CD14-positive monocyte (primary cell): Measurements from ENCODE around the gene PRMT2. TPM values are rescaled to one million over a fixed set of nuclear protein-coding genes. Genes with fewer than 3 reads are reported as not detected.
"Not testable (repeated sequence)": the region's sequence is repeated elsewhere in the genome, so short reads cannot be mapped to it uniquely, and the experiment has no call there.

ENCODE experiments used
- DNase-seq, 3 donors: peaks; one replicate each; pipeline ENCODE4 v3.0.0-alpha.2; 2011 to 2022
- H2AFZ ChIP-seq: 2 replicates; pipeline ENCODE4 v1.6.0; 2012; ENCODE audit warnings: mild to moderate bottlenecking, low read depth, low read length, inconsistent platforms; ENCODE audit not compliant: insufficient read depth, poor library complexity, severe bottlenecking
- H3K27ac ChIP-seq, 2 donors: 1 replicate in 1 of 2; 2 replicates in 1 of 2; pipeline ENCODE4 v1.5.1; 2012 to 2013; ENCODE audit warnings: low read length in 2 of 2, control low read depth in 1 of 2, inconsistent platforms in 1 of 2, low read depth in 1 of 2, mild to moderate bottlenecking in 1 of 2
- H3K27me3 ChIP-seq, 2 donors: one replicate each; pipeline versions ENCODE4 v1.6.0 to v1.6.1; 2011 to 2013; ENCODE audit warnings: low read length in 2 of 2; ENCODE audit not compliant: control insufficient read depth in 2 of 2, insufficient read depth in 2 of 2
- H3K36me3 ChIP-seq, 2 donors: replicated peaks in 1 of 2; 1 replicate in 1 of 2; 2 replicates in 1 of 2; pipeline versions ENCODE4 v1.5.1 to v1.6.1; 2012 to 2013; ENCODE audit warnings: low read length in 2 of 2, control low read depth in 1 of 2, inconsistent platforms in 1 of 2, mild to moderate bottlenecking in 1 of 2; ENCODE audit not compliant: insufficient read depth in 2 of 2, control insufficient read depth in 1 of 2
- H3K4me1 ChIP-seq, 2 donors: 1 replicate in 1 of 2; 2 replicates in 1 of 2; pipeline versions ENCODE4 v1.5.1 to v1.6.1; 2012 to 2013; ENCODE audit warnings: low read length in 2 of 2, control low read depth in 1 of 2, inconsistent platforms in 1 of 2, mild to moderate bottlenecking in 1 of 2, moderate library complexity in 1 of 2; ENCODE audit not compliant: insufficient read depth in 2 of 2, control insufficient read depth in 1 of 2
- H3K4me2 ChIP-seq: replicated peaks from 2 replicates; pipeline ENCODE3; 2012; ENCODE audit warnings: low read length, moderate library complexity, mild to moderate bottlenecking; ENCODE audit not compliant: poor library complexity, severe bottlenecking; ENCODE audit errors: extremely low read depth
- H3K4me3 ChIP-seq, 3 experiments: fragments of 200-600 bp in 1 of 3; sonication (generic) in 1 of 3; replicated peaks in 1 of 3; 1 replicate in 2 of 3; 2 replicates in 1 of 3; pipeline ENCODE4 v1.5.1; 2011 to 2013; ENCODE audit warnings: low read length in 3 of 3, mild to moderate bottlenecking in 3 of 3, control low read depth in 2 of 3, low read depth in 2 of 3, inconsistent platforms in 1 of 3, moderate library complexity in 1 of 3
- H3K79me2 ChIP-seq: 2 replicates; pipeline ENCODE4 v1.6.0; 2012; ENCODE audit warnings: mild to moderate bottlenecking, control low read depth, inconsistent platforms, low read length, moderate library complexity; ENCODE audit not compliant: insufficient read depth
- H3K9ac ChIP-seq: 2 replicates; pipeline ENCODE4 v1.6.0; 2017; ENCODE audit warnings: low read length, mild to moderate bottlenecking; ENCODE audit not compliant: insufficient read depth, poor library complexity, severe bottlenecking
- H3K9me3 ChIP-seq, 2 donors: replicated peaks in 1 of 2; 1 replicate in 1 of 2; 2 replicates in 1 of 2; pipeline versions ENCODE4 v1.5.1 to v1.6.1; 2012 to 2013; ENCODE audit warnings: low read length in 2 of 2, control low read depth in 1 of 2; ENCODE audit not compliant: control insufficient read depth in 1 of 2, insufficient read depth in 1 of 2
- H4K20me1 ChIP-seq: 2 replicates; pipeline ENCODE4 v1.6.0; 2012; ENCODE audit warnings: mild to moderate bottlenecking, low read length, control low read depth, moderate library complexity; ENCODE audit not compliant: insufficient read depth
- H3K27ac Mint-ChIP-seq, 7 donors: one replicate each; pipeline ENCODE4 v1.8.0; 2020; ENCODE audit warnings: mild to moderate bottlenecking in 7 of 7, mixed read lengths in 7 of 7, moderate library complexity in 6 of 7, inconsistent platforms in 2 of 7
- H3K27me3 Mint-ChIP-seq, 3 donors: one replicate each; pipeline ENCODE4 v1.8.0; 2021 to 2022; ENCODE audit warnings: low read depth in 3 of 3, mild to moderate bottlenecking in 3 of 3, mixed read lengths in 3 of 3, moderate library complexity in 3 of 3, inconsistent platforms in 1 of 3
- H3K36me3 Mint-ChIP-seq, 2 donors: one replicate each; pipeline ENCODE4 v1.8.0; 2020; ENCODE audit warnings: mixed read lengths in 2 of 2, inconsistent platforms in 1 of 2, mild to moderate bottlenecking in 1 of 2
- H3K4me1 Mint-ChIP-seq: one replicate; pipeline ENCODE4 v1.8.0; 2020; ENCODE audit warnings: mild to moderate bottlenecking, mixed read lengths
- H3K4me3 Mint-ChIP-seq, 2 donors: one replicate each; pipeline ENCODE4 v1.8.0; 2020; ENCODE audit warnings: mild to moderate bottlenecking in 2 of 2, mixed read lengths in 2 of 2, moderate library complexity in 1 of 2
- H3K9me3 Mint-ChIP-seq, 7 donors: one replicate each; pipeline ENCODE4 v1.8.0; 2020 to 2022; ENCODE audit warnings: mixed read lengths in 7 of 7, mild to moderate bottlenecking in 6 of 7, moderate library complexity in 6 of 7, inconsistent platforms in 2 of 7
- WGBS: methylation state at CpG from one replicate; pipeline ENCODE4 v1.1.5; 2013; ENCODE audit warnings: missing lambda C conversion rate; ENCODE audit not compliant: insufficient coverage; 5-methylcytosine and 5-hydroxymethylcytosine counted together
- intact Hi-C, 2 donors: fragments of 100-400 bp; cut with micrococcal nuclease; formaldehyde crosslinking; loops; one replicate each; pipeline versions ENCODE4 v1.15.0 to v1.15.1; 2023
- polyA plus RNA-seq, 3 donors: library from polyadenylated mRNA; depleted of rRNA in 1 of 3; unstranded in 2 of 3; stranded (reverse) in 1 of 3; fragments of 300-500 nt in 2 of 3; fragments of >200 nt in 1 of 3; fragmentation: Illumina TruSeq in 2 of 3; gene quantifications; 1 replicate in 2 of 3; 2 replicates in 1 of 3; pipeline ENCODE4 v1.2.3, GENCODE V29; 2012 to 2021
- TF ChIP-seq, protein P1 (sequence below): fragments of 200-600 bp; IDR thresholded peaks from one replicate; pipeline ENCODE4 v1.8.0; 2022; ENCODE audit warnings: antibody characterized with exemption, mild to moderate bottlenecking

The PRMT2 gene
- polyA plus RNA-seq, 3 donors, result 71.5 to 106 (median 77.2) TPM

DNA sequence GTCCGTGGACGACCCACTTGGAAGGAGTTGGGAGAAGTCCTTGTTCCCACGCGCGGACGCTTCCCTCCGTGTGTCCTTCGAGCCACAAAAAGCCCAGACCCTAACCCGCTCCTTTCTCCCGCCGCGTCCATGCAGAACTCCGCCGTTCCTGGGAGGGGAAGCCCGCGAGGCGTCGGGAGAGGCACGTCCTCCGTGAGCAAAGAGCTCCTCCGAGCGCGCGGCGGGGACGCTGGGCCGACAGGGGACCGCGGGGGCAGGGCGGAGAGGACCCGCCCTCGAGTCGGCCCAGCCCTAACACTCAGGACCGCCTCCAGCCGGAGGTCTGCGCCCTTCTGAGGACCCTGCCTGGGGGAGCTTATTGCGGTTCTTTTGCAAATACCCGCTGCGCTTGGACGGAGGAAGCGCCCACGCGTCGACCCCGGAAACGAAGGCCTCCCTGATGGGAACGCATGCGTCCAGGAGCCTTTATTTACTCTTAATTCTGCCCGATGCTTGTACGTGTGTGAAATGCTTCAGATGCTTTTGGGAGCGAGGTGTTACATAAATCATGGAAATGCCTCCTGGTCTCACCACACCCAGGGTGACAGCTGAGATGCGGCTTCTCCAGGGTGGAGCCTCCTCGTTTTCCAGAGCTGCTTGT lies 32.4 kb downstream of the PRMT2 start:
- DNase-seq, result no peak
- H3K4me2 ChIP-seq, result peak overlapping the region; percentile 60
- Mint-ChIP-seq H3K27ac (peak overlapping the region in 1 of 7 donors; percentile 14), H3K4me1 (peaks cover 12% of the 10 kb centered on the region), H3K36me3 (peaks cover 31 to 38% of the 10 kb centered on the region in 2 donors), H3K9me3 (peaks cover 0 to 5% (median 2%) of the 10 kb centered on the region in 7 donors), H3K27me3 (peaks cover 31 to 49% (median 38%) of the 10 kb centered on the region in 3 donors), H3K4me3 (peak overlapping the region; percentile 64 to 89)
- H3K27ac ChIP-seq, result no peak overlapping the region
- peaks cover 0 to 8% of the 10 kb centered on the region in 2 donors for H3K9me3 ChIP-seq
- no peaks in the 10 kb centered on the region for H4K20me1 ChIP-seq
- no peak overlapping the region for H2AFZ ChIP-seq
- H3K36me3 ChIP-seq, result peaks cover 18 to 31% of the 10 kb centered on the region in 2 donors
- intact Hi-C loops, result no loop called here
- under 1% methylated on average over 46 of the region's 53 CpGs for WGBS
- peaks cover 12 to 13% of the 10 kb centered on the region in 2 donors for H3K4me1 ChIP-seq
- no peaks in the 10 kb centered on the region for H3K79me2 ChIP-seq
- H3K27me3 ChIP-seq, result peaks cover 7 to 38% of the 10 kb centered on the region in 2 donors
- H3K4me3 ChIP-seq, result peak overlapping the region in 1 of 3 experiments; percentile 51
- TF ChIP-seq, protein P1, sequence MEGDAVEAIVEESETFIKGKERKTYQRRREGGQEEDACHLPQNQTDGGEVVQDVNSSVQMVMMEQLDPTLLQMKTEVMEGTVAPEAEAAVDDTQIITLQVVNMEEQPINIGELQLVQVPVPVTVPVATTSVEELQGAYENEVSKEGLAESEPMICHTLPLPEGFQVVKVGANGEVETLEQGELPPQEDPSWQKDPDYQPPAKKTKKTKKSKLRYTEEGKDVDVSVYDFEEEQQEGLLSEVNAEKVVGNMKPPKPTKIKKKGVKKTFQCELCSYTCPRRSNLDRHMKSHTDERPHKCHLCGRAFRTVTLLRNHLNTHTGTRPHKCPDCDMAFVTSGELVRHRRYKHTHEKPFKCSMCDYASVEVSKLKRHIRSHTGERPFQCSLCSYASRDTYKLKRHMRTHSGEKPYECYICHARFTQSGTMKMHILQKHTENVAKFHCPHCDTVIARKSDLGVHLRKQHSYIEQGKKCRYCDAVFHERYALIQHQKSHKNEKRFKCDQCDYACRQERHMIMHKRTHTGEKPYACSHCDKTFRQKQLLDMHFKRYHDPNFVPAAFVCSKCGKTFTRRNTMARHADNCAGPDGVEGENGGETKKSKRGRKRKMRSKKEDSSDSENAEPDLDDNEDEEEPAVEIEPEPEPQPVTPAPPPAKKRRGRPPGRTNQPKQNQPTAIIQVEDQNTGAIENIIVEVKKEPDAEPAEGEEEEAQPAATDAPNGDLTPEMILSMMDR, result no peak
- no peak overlapping the region for H3K9ac ChIP-seq

DNA sequence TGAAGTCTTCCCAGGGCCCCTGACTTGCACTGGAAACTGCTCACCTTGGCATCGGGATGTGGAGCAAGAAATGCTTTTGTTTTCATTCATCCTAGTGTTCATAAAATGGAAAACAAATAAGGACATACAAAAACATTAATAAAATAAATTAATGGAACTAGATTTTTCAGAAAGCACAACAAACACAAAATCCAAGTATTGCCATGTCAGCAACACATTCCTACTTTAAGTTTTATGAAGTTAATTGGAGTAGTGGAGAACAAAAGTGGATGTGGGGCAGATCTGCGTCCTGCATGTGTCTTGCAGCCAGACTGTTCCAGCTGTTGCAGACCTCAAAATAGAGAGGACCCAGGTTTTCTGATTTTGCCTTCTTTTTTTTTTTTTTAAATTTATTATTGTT lies 32.9 kb downstream of the PRMT2 start:
- Mint-ChIP-seq H3K9me3 (peaks cover 0 to 5% (median 2%) of the 10 kb centered on the region in 7 donors), H3K4me1 (peaks cover 12% of the 10 kb centered on the region), H3K27ac (no peak overlapping the region), H3K36me3 (peaks cover 26 to 33% of the 10 kb centered on the region in 2 donors), H3K27me3 (peaks cover 31 to 49% (median 38%) of the 10 kb centered on the region in 3 donors), H3K4me3 (peak overlapping the region in 1 of 2 donors; percentile 89)
- Histone ChIP-seq H3K79me2 (no peaks in the 10 kb centered on the region), H3K4me2 (no peak overlapping the region), H2AFZ (no peak overlapping the region), H4K20me1 (no peaks in the 10 kb centered on the region), H3K4me3 (no peak overlapping the region), H3K36me3 (peaks cover 14 to 26% of the 10 kb centered on the region in 2 donors), H3K27me3 (peaks cover 7 to 38% of the 10 kb centered on the region in 2 donors), H3K9ac (no peak overlapping the region), H3K9me3 (peaks cover 0 to 8% of the 10 kb centered on the region in 2 donors), H3K27ac (no peak overlapping the region), H3K4me1 (peaks cover 12 to 13% of the 10 kb centered on the region in 2 donors)
- intact Hi-C loops, result no loop called here
- WGBS, result no CpG with 5 or more reads among the region's 2 CpGs
- no peak for DNase-seq
- TF ChIP-seq, protein P1, result no peak

DNA sequence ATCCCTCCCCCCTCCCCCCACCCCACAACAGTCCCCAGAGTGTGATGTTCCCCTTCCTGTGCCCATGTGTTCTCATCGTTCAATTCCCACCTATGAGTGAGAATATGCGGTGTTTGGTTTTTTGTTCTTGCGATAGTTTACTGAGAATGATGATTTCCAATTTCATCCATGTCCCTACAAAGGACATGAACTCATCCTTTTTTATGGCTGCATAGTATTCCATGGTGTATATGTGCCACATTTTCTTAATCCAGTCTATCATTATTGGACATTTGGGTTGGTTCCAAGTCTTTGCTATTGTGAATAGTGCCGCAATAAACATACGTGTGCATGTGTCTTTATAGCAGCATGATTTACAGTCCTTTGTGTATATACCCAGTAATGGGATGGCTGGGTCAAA lies 33.4 kb downstream of the PRMT2 start:
- H3K4me2 ChIP-seq, H3K27ac Mint-ChIP-seq, H3K4me3 ChIP-seq, H2AFZ ChIP-seq, H3K79me2 ChIP-seq, intact Hi-C loops, H4K20me1 ChIP-seq, DNase-seq, H3K9ac ChIP-seq, H3K4me3 Mint-ChIP-seq, H3K27ac ChIP-seq, H3K9me3 ChIP-seq, H3K9me3 Mint-ChIP-seq: not testable (repeated sequence)
- peaks cover 12% of the 10 kb centered on the region for H3K4me1 Mint-ChIP-seq
- no CpG with 5 or more reads among the region's 5 CpGs for WGBS
- peaks cover 20 to 28% of the 10 kb centered on the region in 2 donors for H3K36me3 Mint-ChIP-seq
- H3K27me3 Mint-ChIP-seq, result peaks cover 31 to 49% (median 38%) of the 10 kb centered on the region in 3 donors
- Histone ChIP-seq H3K27me3 (peaks cover 7 to 38% of the 10 kb centered on the region in 2 donors), H3K4me1 (peaks cover 12 to 13% of the 10 kb centered on the region in 2 donors), H3K36me3 (peaks cover 8 to 21% of the 10 kb centered on the region in 2 donors)
